Measurements from ENCODE around the gene SSNA1.

DNA sequence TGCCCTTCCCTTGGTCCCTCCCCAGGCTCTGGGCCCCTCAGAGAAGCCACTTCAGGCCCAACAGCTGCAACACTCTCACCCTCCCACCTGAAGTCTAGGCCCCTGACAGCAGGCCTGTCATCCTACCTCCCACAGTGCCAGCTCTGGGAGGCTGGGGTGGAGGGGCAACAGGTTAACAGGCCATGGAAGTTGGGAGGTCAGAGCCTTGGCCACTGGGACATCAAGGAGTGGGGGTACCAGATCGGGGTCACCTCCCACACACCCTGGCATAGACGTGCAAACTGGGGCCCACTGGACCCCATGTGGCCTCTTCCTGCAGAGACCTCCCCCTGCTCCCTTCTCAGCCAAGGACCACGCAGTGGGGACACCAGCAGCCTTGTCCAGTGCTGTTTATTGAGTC lies 2.8 kb downstream of the SSNA1 start:
- no peak for TF ChIP-seq EZH2 (IDR thresholded peaks at IDR 0.05; ENCODE audit: insufficient read depth, low read length)
- TF ChIP-seq, protein P1, sequence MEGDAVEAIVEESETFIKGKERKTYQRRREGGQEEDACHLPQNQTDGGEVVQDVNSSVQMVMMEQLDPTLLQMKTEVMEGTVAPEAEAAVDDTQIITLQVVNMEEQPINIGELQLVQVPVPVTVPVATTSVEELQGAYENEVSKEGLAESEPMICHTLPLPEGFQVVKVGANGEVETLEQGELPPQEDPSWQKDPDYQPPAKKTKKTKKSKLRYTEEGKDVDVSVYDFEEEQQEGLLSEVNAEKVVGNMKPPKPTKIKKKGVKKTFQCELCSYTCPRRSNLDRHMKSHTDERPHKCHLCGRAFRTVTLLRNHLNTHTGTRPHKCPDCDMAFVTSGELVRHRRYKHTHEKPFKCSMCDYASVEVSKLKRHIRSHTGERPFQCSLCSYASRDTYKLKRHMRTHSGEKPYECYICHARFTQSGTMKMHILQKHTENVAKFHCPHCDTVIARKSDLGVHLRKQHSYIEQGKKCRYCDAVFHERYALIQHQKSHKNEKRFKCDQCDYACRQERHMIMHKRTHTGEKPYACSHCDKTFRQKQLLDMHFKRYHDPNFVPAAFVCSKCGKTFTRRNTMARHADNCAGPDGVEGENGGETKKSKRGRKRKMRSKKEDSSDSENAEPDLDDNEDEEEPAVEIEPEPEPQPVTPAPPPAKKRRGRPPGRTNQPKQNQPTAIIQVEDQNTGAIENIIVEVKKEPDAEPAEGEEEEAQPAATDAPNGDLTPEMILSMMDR (IDR thresholded peaks at IDR 0.05; ENCODE audit: insufficient read depth, low read depth, low read length) = no peak
